ENCODE results near the gene NEU3.
A peak's percentile ranks its signal among the peaks of the same experiment; 100 is the strongest.
"Not testable (repeated sequence)": the region's sequence is repeated elsewhere in the genome, so short reads cannot be mapped to it uniquely, and the experiment has no call there.

The NEU3 gene

DNA sequence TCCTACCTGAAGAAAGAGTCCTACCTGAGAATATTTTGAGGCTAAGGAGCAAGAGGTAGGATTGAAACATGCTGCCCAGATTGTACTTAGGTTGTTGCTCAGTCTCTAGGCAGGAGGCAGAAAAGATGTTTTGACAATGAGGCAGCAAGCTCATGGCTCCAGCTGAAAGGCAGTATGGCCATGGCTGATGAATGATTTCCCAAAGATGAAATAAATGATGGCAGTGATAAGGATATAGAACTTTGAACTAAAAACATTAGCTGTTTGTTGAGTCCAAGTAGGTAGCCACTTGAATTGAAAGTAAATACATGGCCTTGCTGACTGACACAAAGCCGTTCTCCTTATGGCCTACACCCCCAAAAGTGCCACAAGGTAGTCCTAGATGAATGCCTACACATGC, 6.8 kb upstream of the NEU3 start:
- H3K4me3 ChIP-seq (ENCODE audit: low read length), result no peak overlapping the region
- DNase-seq (ENCODE audit: low read depth), result no peak
- TF ChIP-seq, protein P1, sequence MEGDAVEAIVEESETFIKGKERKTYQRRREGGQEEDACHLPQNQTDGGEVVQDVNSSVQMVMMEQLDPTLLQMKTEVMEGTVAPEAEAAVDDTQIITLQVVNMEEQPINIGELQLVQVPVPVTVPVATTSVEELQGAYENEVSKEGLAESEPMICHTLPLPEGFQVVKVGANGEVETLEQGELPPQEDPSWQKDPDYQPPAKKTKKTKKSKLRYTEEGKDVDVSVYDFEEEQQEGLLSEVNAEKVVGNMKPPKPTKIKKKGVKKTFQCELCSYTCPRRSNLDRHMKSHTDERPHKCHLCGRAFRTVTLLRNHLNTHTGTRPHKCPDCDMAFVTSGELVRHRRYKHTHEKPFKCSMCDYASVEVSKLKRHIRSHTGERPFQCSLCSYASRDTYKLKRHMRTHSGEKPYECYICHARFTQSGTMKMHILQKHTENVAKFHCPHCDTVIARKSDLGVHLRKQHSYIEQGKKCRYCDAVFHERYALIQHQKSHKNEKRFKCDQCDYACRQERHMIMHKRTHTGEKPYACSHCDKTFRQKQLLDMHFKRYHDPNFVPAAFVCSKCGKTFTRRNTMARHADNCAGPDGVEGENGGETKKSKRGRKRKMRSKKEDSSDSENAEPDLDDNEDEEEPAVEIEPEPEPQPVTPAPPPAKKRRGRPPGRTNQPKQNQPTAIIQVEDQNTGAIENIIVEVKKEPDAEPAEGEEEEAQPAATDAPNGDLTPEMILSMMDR (conservative IDR thresholded peaks at IDR 0.05; ENCODE audit: low read depth, low read length), result no peak

GRCh38 chr11:74984070-74984469, 4.7 kb upstream of the NEU3 start:
- H3K4me3 ChIP-seq (ENCODE audit: low read length), result no peak overlapping the region
- TF ChIP-seq, protein P1 (conservative IDR thresholded peaks at IDR 0.05; ENCODE audit: low read depth, low read length), result no peak
- no peak for DNase-seq (ENCODE audit: low read depth)

GRCh38 chr11:74984730-74985129, 4.0 kb upstream of the NEU3 start:
- TF ChIP-seq, protein P1 (conservative IDR thresholded peaks at IDR 0.05; ENCODE audit: low read depth, low read length), result no peak
- H3K4me3 ChIP-seq (ENCODE audit: low read length), result no peak overlapping the region
- no peak for DNase-seq (ENCODE audit: low read depth)

DNA sequence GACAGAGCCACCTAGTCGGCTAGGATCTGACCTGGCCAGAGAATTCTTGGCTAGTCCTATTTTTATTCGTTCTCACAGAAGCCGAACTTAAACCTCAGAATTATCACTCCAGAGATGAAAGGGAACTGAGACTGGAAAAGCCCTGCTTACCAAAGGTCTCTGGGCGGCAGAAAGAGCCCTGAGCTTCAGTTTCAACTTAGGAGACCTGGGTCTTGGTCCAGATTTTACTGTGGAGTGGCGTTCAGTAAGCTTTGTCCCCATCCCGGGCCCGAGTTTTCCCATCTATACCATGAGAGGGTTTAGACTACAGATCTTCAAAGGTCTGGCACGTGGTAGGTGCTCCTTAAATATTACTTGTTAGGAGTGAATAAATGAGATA, 516 bp downstream of the NEU3 start:
- TF ChIP-seq, protein P1 (conservative IDR thresholded peaks at IDR 0.05; ENCODE audit: low read depth, low read length), result no peak
- peak overlapping the region; percentile 87 for H3K4me3 ChIP-seq (ENCODE audit: low read length)
- DNase-seq (ENCODE audit: low read depth), result no peak

DNA sequence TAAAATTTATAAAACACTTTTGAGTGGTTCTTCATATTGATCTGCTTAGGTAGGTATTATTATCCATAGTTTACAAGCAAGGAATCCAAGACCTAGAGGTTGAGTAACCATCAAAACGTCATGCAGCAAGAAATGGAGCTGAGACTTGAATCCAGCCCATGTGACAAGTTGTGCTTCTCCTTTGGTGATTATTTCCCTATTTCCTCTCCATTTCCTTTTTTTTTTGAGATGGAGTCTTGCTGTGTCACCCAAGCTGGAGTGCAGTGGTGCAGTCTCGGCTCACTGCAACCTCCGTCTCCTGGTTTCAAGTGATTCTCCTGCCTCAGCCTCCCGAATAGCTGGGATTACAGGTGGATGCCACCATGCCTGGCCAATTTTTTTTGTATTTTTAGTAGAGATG, 1.4 kb downstream of the NEU3 start:
- not testable (repeated sequence) for DNase-seq (ENCODE audit: low read depth); H3K4me3 ChIP-seq (ENCODE audit: low read length)

DNA sequence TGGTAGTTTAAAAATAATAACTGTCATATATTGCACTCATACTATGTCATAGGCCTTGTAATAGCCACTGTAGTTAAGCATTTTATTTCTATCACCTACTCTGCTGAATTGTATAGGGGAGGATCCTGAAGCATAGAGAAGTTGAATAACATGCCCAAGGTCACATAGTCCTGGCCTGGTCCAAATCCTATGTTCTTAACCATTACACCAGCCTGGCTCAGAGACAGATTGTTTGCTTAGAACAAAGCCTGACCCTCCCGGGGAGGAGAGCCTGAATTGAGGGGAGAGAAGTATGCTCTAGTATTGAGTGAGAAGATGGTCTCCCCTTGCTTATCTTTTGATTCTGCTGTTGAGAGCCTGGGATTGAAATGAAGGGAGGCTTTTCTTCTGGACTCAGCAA, 2.2 kb downstream of the NEU3 start:
- TF ChIP-seq, protein P1 (conservative IDR thresholded peaks at IDR 0.05; ENCODE audit: low read depth, low read length), result no peak
- no peak for DNase-seq (ENCODE audit: low read depth)
- H3K4me3 ChIP-seq (ENCODE audit: low read length), result no peak overlapping the region

- TF ChIP-seq, protein P1 (conservative IDR thresholded peaks at IDR 0.05; ENCODE audit: low read depth, low read length), result no peak
- DNase-seq (ENCODE audit: low read depth), result no peak
- no peak overlapping the region for H3K4me3 ChIP-seq (ENCODE audit: low read length)
These were observed 4.1 kb downstream of the NEU3 start for GRCh38 chr11:74992852-74993251.

DNA sequence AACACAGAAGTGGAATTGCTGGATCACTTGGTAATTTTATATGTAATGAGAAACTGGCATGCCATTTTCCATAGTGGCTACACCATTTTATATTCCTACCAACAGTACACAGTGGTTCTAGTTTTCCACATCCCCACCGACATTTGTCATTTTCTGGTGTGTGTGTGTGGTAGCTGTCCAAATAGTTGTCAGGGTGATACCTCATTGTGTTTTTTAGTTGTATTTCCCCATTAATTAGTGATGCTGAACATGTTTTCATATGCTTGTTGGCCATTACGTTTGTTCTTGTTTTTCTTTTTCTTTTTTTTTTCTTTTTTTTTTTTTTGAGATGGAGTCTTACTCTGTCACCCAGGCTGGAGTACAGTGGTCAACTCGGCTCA, 12.2 kb downstream of the NEU3 start:
- TF ChIP-seq, protein P1 (conservative IDR thresholded peaks at IDR 0.05; ENCODE audit: low read depth, low read length), result no peak
- no peak overlapping the region for H3K4me3 ChIP-seq (ENCODE audit: low read length)
- no peak for DNase-seq (ENCODE audit: low read depth)
